ENCODE results near the gene LRRC51.

DNA sequence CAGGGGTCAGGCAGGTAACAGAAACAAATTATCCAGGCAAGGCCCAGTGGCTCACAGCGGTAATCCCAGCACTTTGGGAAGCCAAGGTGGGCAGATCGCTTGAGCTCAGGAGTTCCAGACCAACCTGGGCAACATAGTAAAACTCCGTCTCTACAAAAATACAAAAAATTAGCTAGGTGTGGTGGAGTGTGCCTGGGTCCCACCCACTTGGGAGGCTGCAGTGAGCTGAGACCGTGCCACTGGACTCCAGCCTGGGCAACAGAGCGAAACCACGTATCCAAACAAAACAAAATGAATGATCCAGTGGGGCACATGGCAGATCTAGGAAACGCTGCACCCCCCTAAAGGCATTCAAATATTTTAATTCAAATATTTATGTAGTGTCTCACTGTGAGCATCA lies 10.2 kb upstream of the LRRC51 start:
- no peak for TF ChIP-seq TAF1 (IDR thresholded peaks at IDR 0.05; ENCODE audit: borderline replicate concordance, insufficient read depth, low read length)
- TF ChIP-seq SIN3A (IDR thresholded peaks at IDR 0.05; ENCODE audit: borderline replicate concordance, insufficient read depth, low read length) = no peak
- TF ChIP-seq, protein P1, sequence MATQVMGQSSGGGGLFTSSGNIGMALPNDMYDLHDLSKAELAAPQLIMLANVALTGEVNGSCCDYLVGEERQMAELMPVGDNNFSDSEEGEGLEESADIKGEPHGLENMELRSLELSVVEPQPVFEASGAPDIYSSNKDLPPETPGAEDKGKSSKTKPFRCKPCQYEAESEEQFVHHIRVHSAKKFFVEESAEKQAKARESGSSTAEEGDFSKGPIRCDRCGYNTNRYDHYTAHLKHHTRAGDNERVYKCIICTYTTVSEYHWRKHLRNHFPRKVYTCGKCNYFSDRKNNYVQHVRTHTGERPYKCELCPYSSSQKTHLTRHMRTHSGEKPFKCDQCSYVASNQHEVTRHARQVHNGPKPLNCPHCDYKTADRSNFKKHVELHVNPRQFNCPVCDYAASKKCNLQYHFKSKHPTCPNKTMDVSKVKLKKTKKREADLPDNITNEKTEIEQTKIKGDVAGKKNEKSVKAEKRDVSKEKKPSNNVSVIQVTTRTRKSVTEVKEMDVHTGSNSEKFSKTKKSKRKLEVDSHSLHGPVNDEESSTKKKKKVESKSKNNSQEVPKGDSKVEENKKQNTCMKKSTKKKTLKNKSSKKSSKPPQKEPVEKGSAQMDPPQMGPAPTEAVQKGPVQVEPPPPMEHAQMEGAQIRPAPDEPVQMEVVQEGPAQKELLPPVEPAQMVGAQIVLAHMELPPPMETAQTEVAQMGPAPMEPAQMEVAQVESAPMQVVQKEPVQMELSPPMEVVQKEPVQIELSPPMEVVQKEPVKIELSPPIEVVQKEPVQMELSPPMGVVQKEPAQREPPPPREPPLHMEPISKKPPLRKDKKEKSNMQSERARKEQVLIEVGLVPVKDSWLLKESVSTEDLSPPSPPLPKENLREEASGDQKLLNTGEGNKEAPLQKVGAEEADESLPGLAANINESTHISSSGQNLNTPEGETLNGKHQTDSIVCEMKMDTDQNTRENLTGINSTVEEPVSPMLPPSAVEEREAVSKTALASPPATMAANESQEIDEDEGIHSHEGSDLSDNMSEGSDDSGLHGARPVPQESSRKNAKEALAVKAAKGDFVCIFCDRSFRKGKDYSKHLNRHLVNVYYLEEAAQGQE (IDR thresholded peaks at IDR 0.05; ENCODE audit: insufficient read depth in 1 of 2, low read depth in 2 of 2, low read length in 2 of 2) = no peak
- no peak for TF ChIP-seq POLR2AphosphoS5 (IDR thresholded peaks at IDR 0.05; ENCODE audit: low read depth, low read length)
- TF ChIP-seq FOXP2 (optimal IDR thresholded peaks at IDR 0.05; ENCODE audit: borderline replicate concordance, extremely low read depth, extremely low read length, insufficient read depth) = no peak
